ENCODE measurements around the gene SGIP1. TPM values are rescaled to one million over a fixed set of nuclear protein-coding genes. Genes with fewer than 3 reads are reported as not detected.

SGIP1 gene
- total and polyA plus RNA-seq, 2 donors (not counting 3 experiments of a cell fraction or from before 2014, with no cell fraction given), result 30.9 to 68.9 TPM

- dilution Hi-C loops (cut with MboI; ENCODE audit: extremely low pct_ligation_motif_present, low sequenced_read_pairs), result no loop called here
- TF ChIP-seq EZH2 (IDR thresholded peaks at IDR 0.05; ENCODE audit: borderline replicate concordance, low read depth, low read length, severe bottlenecking) (no peak), CTCF (IDR thresholded peaks at IDR 0.05; ENCODE audit: extremely low read depth in 1 of 2, insufficient read depth in 1 of 2, low read depth in 1 of 2, low read length in 2 of 2) (no peak)
- no TSS peak for BruUV-seq (replicated peaks)
- H3K36me3 ChIP-seq (ENCODE audit: control insufficient read depth in 2 of 2, extremely low read depth in 1 of 2, insufficient read depth in 2 of 2, low read length in 2 of 2), result no peaks in the 10 kb centered on the region
- intact Hi-C loops (cut with micrococcal nuclease), result no loop called here
- peaks cover under 1% of the 10 kb centered on the region for H3K4me1 ChIP-seq (ENCODE audit: control insufficient read depth, extremely low read depth, insufficient read depth, low read length)
- no peaks in the 10 kb centered on the region for H3K9me3 ChIP-seq (replicated peaks; ENCODE audit: control insufficient read depth, insufficient read depth, low read length)
- no peak for FAIRE-seq
- H3K79me2 ChIP-seq (ENCODE audit: control insufficient read depth, insufficient read depth, low read length), result no peaks in the 10 kb centered on the region
- H3K27me3 ChIP-seq (ENCODE audit: control insufficient read depth in 2 of 2, insufficient read depth in 2 of 2, low read length in 2 of 2), result no peaks in the 10 kb centered on the region
- ChIA-PET CTCF (interaction anchor here (1.0 kb wide), 1 partner anchor 11 kb away, joined by 3 read pairs; no protein-coding TSS in a partner anchor), POLR2A (no interaction called here)
- no peak overlapping the region for H2AFZ ChIP-seq (ENCODE audit: low read depth, low read length)
- H3K9ac ChIP-seq (replicated peaks; ENCODE audit: extremely low read depth, insufficient read depth, low read length), result no peak overlapping the region
- H3K4me3 ChIP-seq (replicated peaks in 1 of 3; ENCODE audit: insufficient read depth in 1 of 3, low read depth in 1 of 3, low read length in 3 of 3), result no peak overlapping the region
- H3K4me2 ChIP-seq (ENCODE audit: insufficient read depth, low read length), result no peak overlapping the region
- no peak for DNase-seq (ENCODE audit: low read depth, low spot score)
- no peak overlapping the region for H3K27ac ChIP-seq (ENCODE audit: insufficient read depth, low read depth, low read length)
- no peaks in the 10 kb centered on the region for H3K9me1 ChIP-seq (replicated peaks; ENCODE audit: control insufficient read depth, extremely low read depth, insufficient read depth, low read length)
- H4K20me1 ChIP-seq (replicated peaks; ENCODE audit: control insufficient read depth, extremely low read depth, insufficient read depth, low read length), result no peaks in the 10 kb centered on the region
Observed at GRCh38 chr1:66570196-66570595, 36.2 kb downstream of the SGIP1 start.

- Histone ChIP-seq H3K4me2 (ENCODE audit: insufficient read depth, low read length) (no peak overlapping the region), H3K9me3 (replicated peaks; ENCODE audit: control insufficient read depth, insufficient read depth, low read length) (no peaks in the 10 kb centered on the region), H3K9ac (replicated peaks; ENCODE audit: extremely low read depth, insufficient read depth, low read length) (no peak overlapping the region), H2AFZ (ENCODE audit: low read depth, low read length) (no peak overlapping the region), H3K4me3 (replicated peaks in 1 of 3; ENCODE audit: insufficient read depth in 1 of 3, low read depth in 1 of 3, low read length in 3 of 3) (no peak overlapping the region), H3K27ac (ENCODE audit: insufficient read depth, low read depth, low read length) (no peak overlapping the region), H3K9me1 (replicated peaks; ENCODE audit: control insufficient read depth, extremely low read depth, insufficient read depth, low read length) (no peaks in the 10 kb centered on the region), H3K36me3 (ENCODE audit: control insufficient read depth in 2 of 2, extremely low read depth in 1 of 2, insufficient read depth in 2 of 2, low read length in 2 of 2) (no peaks in the 10 kb centered on the region), H4K20me1 (replicated peaks; ENCODE audit: control insufficient read depth, extremely low read depth, insufficient read depth, low read length) (no peaks in the 10 kb centered on the region), H3K27me3 (ENCODE audit: control insufficient read depth in 2 of 2, insufficient read depth in 2 of 2, low read length in 2 of 2) (no peaks in the 10 kb centered on the region), H3K4me1 (ENCODE audit: control insufficient read depth, extremely low read depth, insufficient read depth, low read length) (peaks cover 3% of the 10 kb centered on the region), H3K79me2 (ENCODE audit: control insufficient read depth, insufficient read depth, low read length) (no peaks in the 10 kb centered on the region)
- POLR2A ChIA-PET, result no interaction called here
- TF ChIP-seq POLR2A (IDR thresholded peaks at IDR 0.05; ENCODE audit: low read depth, low read length) (no peak), EZH2 (IDR thresholded peaks at IDR 0.05; ENCODE audit: borderline replicate concordance, low read depth, low read length, severe bottlenecking) (no peak), JUN (IDR thresholded peaks at IDR 0.05; ENCODE audit: borderline replicate concordance, insufficient read depth, insufficient read length, low read depth) (no peak), MYC (IDR thresholded peaks at IDR 0.05; ENCODE audit: low read depth, low read length) (no peak), CTCF (IDR thresholded peaks at IDR 0.05; ENCODE audit: extremely low read depth in 1 of 2, insufficient read depth in 1 of 2, low read depth in 1 of 2, low read length in 2 of 2) (no peak), POLR2AphosphoS5 (IDR thresholded peaks at IDR 0.05; ENCODE audit: insufficient read depth, low read depth, low read length) (no peak), GATA2 (IDR thresholded peaks at IDR 0.05; ENCODE audit: insufficient read depth, insufficient read length, low read depth, low read length) (no peak), FOS (IDR thresholded peaks at IDR 0.05; ENCODE audit: borderline replicate concordance, insufficient read depth, low read length) (no peak)
- TF ChIP-seq, protein P1, sequence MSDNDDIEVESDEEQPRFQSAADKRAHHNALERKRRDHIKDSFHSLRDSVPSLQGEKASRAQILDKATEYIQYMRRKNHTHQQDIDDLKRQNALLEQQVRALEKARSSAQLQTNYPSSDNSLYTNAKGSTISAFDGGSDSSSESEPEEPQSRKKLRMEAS (IDR thresholded peaks at IDR 0.05; ENCODE audit: insufficient read depth, insufficient read length), result no peak
- dilution Hi-C loops (cut with MboI; ENCODE audit: extremely low pct_ligation_motif_present, low sequenced_read_pairs) (no loop called here), intact Hi-C loops (cut with micrococcal nuclease) (no loop called here)
- FAIRE-seq (no peak), DNase-seq (ENCODE audit: low read depth, low spot score) (no peak)
- CTCF ChIA-PET, result interaction anchor here (0.7 kb wide), 1 partner anchor 9 kb away, joined by 5 read pairs; no protein-coding TSS in a partner anchor
- BruUV-seq (replicated peaks), result no TSS peak
Observed at GRCh38 chr1:66571789-66572188, 37.8 kb downstream of the SGIP1 start.
